Endodermal cell (in vitro differentiated cells): ENCODE results near the gene WSCD1. TPM values are rescaled to one million over a fixed set of nuclear protein-coding genes. Genes with fewer than 3 reads are reported as not detected.

Experiments
- DNase-seq: peaks from one replicate; pipeline ENCODE4 v3.0.0-alpha.2; 2017
- H3K27ac ChIP-seq: 2 replicates; pipeline ENCODE4 v1.5.1; 2013; ENCODE audit warnings: mild to moderate bottlenecking, low read depth, low read length, moderate library complexity
- H3K27me3 ChIP-seq: 2 replicates; pipeline ENCODE4 v1.6.1; 2013; ENCODE audit warnings: mild to moderate bottlenecking, low read length, moderate library complexity; ENCODE audit not compliant: insufficient read depth, control insufficient read depth, poor library complexity, severe bottlenecking
- H3K36me3 ChIP-seq: 2 replicates; pipeline ENCODE4 v1.7.0; 2013; ENCODE audit warnings: mild to moderate bottlenecking, low read length, moderate library complexity; ENCODE audit not compliant: control insufficient read depth, insufficient read depth
- H3K4me1 ChIP-seq: one replicate; pipeline ENCODE4 v1.7.0; 2013; ENCODE audit warnings: low read length; ENCODE audit not compliant: control insufficient read depth, insufficient read depth
- H3K4me3 ChIP-seq: 2 replicates; pipeline ENCODE4 v1.5.1; 2013; ENCODE audit warnings: mild to moderate bottlenecking, low read length, moderate library complexity
- H3K9ac ChIP-seq: 2 replicates; pipeline ENCODE4 v1.6.1; 2013; ENCODE audit warnings: mild to moderate bottlenecking, low read length, moderate library complexity; ENCODE audit not compliant: poor library complexity, severe bottlenecking; ENCODE audit errors: extremely low read depth
- H3K9me3 ChIP-seq: 2 replicates; pipeline ENCODE4 v1.6.1; 2013; ENCODE audit warnings: mild to moderate bottlenecking, low read length, moderate library complexity; ENCODE audit not compliant: control insufficient read depth
- H3K27ac Mint-ChIP-seq: 2 replicates; pipeline ENCODE4 v1.8.0; 2020; ENCODE audit warnings: mixed read lengths
- H3K27me3 Mint-ChIP-seq: 2 replicates; pipeline ENCODE4 v1.8.0; 2021; ENCODE audit warnings: mild to moderate bottlenecking, mixed read lengths; ENCODE audit not compliant: insufficient read depth
- H3K36me3 Mint-ChIP-seq: 2 replicates; pipeline ENCODE4 v1.8.0; 2020; ENCODE audit warnings: low read depth, mixed read lengths
- H3K4me1 Mint-ChIP-seq: 2 replicates; pipeline ENCODE4 v1.8.0; 2020; ENCODE audit warnings: mixed read lengths
- H3K4me3 Mint-ChIP-seq: 2 replicates; pipeline ENCODE4 v1.8.0; 2020; ENCODE audit warnings: mild to moderate bottlenecking, moderate library complexity, mixed read lengths
- H3K9me3 Mint-ChIP-seq: 2 replicates; pipeline ENCODE4 v1.8.0; 2020; ENCODE audit warnings: mild to moderate bottlenecking, mixed read lengths
- WGBS, 2 experiments: methylation state at CpG; one replicate each; pipeline versions ENCODE4 v1.1.5 to v1.1.7; 2013; ENCODE audit warnings: missing lambda C conversion rate in 2 of 2, mixed read lengths in 1 of 2; ENCODE audit not compliant: insufficient coverage in 1 of 2, insufficient read length in 1 of 2; 5-methylcytosine and 5-hydroxymethylcytosine counted together
- total RNA-seq, 2 donors: library from RNA; stranded (reverse); fragmentation: NEBNext Ultra II Directional in 1 of 2; extraction: Animal tissue kit (Norgen Biotek cat#: 25700) in 1 of 2; gene quantifications; 2 replicates in 1 of 2; 3 replicates in 1 of 2; pipeline ENCODE4 v1.2.1, GENCODE V29; 2021
- TF ChIP-seq, protein P1 (sequence below): fragments of 200-600 bp; sonication (generic); conservative IDR thresholded peaks from 2 replicates; pipeline ENCODE4 v1.5.0; 2021; ENCODE audit warnings: antibody characterized with exemption, mild to moderate bottlenecking

The WSCD1 gene
- total RNA-seq, 2 donors from 2014 or later = 6.5 to 7.7 TPM

GRCh38 chr17:6098823-6099180, 28.6 kb downstream of the WSCD1 start:
- Mint-ChIP-seq H3K36me3 (no peaks in the 10 kb centered on the region), H3K27me3 (peaks cover 93% of the 10 kb centered on the region), H3K4me1 (peaks cover 39% of the 10 kb centered on the region), H3K4me3 (no peak overlapping the region), H3K27ac (no peak overlapping the region), H3K9me3 (no peaks in the 10 kb centered on the region)
- Histone ChIP-seq H3K4me1 (peaks cover 18% of the 10 kb centered on the region), H3K36me3 (peaks cover 4% of the 10 kb centered on the region), H3K9ac (no peak overlapping the region), H3K4me3 (no peak overlapping the region), H3K27me3 (peaks cover 53% of the 10 kb centered on the region), H3K9me3 (no peaks in the 10 kb centered on the region), H3K27ac (no peak overlapping the region)
- no peak for DNase-seq
- TF ChIP-seq, protein P1, sequence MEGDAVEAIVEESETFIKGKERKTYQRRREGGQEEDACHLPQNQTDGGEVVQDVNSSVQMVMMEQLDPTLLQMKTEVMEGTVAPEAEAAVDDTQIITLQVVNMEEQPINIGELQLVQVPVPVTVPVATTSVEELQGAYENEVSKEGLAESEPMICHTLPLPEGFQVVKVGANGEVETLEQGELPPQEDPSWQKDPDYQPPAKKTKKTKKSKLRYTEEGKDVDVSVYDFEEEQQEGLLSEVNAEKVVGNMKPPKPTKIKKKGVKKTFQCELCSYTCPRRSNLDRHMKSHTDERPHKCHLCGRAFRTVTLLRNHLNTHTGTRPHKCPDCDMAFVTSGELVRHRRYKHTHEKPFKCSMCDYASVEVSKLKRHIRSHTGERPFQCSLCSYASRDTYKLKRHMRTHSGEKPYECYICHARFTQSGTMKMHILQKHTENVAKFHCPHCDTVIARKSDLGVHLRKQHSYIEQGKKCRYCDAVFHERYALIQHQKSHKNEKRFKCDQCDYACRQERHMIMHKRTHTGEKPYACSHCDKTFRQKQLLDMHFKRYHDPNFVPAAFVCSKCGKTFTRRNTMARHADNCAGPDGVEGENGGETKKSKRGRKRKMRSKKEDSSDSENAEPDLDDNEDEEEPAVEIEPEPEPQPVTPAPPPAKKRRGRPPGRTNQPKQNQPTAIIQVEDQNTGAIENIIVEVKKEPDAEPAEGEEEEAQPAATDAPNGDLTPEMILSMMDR = no peak
- WGBS, 2 experiments = 93 to 100% methylated on average over 1 of the region's 1 CpG

- Histone ChIP-seq H3K4me1 (peaks cover 18% of the 10 kb centered on the region), H3K27ac (no peak overlapping the region), H3K36me3 (peaks cover 4% of the 10 kb centered on the region), H3K9me3 (no peaks in the 10 kb centered on the region), H3K27me3 (peaks cover 53% of the 10 kb centered on the region), H3K9ac (no peak overlapping the region), H3K4me3 (no peak overlapping the region)
- Mint-ChIP-seq H3K4me3 (no peak overlapping the region), H3K9me3 (no peaks in the 10 kb centered on the region), H3K36me3 (no peaks in the 10 kb centered on the region), H3K27ac (no peak overlapping the region), H3K27me3 (peaks cover 93% of the 10 kb centered on the region), H3K4me1 (peaks cover 39% of the 10 kb centered on the region)
- no peak for DNase-seq
- TF ChIP-seq, protein P1 = no peak
- WGBS, 2 experiments = 93 to 98% methylated on average over 8 of the region's 8 CpGs
Measured at GRCh38 chr17:6099492-6099891, 29.3 kb downstream of the WSCD1 start.

- H3K27ac ChIP-seq = no peak overlapping the region
- H3K36me3 Mint-ChIP-seq = no peaks in the 10 kb centered on the region
- H3K36me3 ChIP-seq = peaks cover 4% of the 10 kb centered on the region
- peaks cover 93% of the 10 kb centered on the region for H3K27me3 Mint-ChIP-seq
- peaks cover 22% of the 10 kb centered on the region for H3K4me1 ChIP-seq
- H3K9me3 Mint-ChIP-seq = no peaks in the 10 kb centered on the region
- H3K27ac Mint-ChIP-seq = no peak overlapping the region
- H3K27me3 ChIP-seq = peaks cover 52% of the 10 kb centered on the region
- H3K4me3 Mint-ChIP-seq = no peak overlapping the region
- H3K4me1 Mint-ChIP-seq = peaks cover 42% of the 10 kb centered on the region
- H3K4me3 ChIP-seq = no peak overlapping the region
- no peak for DNase-seq
- 92 to 100% methylated on average over 9 of the region's 9 CpGs for WGBS, 2 experiments
- TF ChIP-seq, protein P1 = no peak
- no peak overlapping the region for H3K9ac ChIP-seq
- H3K9me3 ChIP-seq = no peaks in the 10 kb centered on the region
Measured at GRCh38 chr17:6100146-6100545, 30.0 kb downstream of the WSCD1 start.
